Measurements from ENCODE around the gene CKAP5. TPM values are rescaled to one million over a fixed set of nuclear protein-coding genes. Genes with fewer than 3 reads are reported as not detected.

CKAP5 gene
- total RNA-seq, 1 experiment from 2014 or later = 190 TPM

DNA sequence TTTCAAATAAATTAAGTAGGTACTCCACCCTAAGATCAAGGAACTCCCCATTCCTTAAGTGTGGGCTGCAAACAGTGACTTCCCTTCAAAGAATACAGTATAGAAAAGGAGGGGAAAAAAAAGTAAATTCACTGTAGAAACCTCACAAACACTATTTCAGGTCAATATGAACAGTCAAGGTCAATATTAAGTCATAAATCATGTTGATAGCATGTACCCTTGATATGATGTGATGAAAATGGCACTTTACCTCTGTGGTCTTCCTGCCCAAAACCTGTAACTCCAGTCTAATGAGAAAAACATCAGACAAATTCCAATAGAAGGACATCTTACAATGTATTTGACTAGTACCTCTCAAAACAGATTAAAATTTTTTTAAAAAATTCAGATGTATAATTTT lies 8.2 kb downstream of the CKAP5 start:
- H2BK12ac ChIP-seq (ENCODE audit: insufficient read length, low read depth, low read length) = no peak overlapping the region
- no peak overlapping the region for H3K9ac ChIP-seq (ENCODE audit: extremely low read depth, insufficient read length, low read length)
- no peak for DNase-seq
- H3K4ac ChIP-seq (ENCODE audit: low read depth, low read length) = no peak overlapping the region
- no peaks in the 10 kb centered on the region for H3K9me3 ChIP-seq (ENCODE audit: control insufficient read depth, low read depth, low read length)
- no peak overlapping the region for H3K4me2 ChIP-seq (ENCODE audit: insufficient read depth, insufficient read length, low read length)
- no peaks in the 10 kb centered on the region for H3K27me3 Mint-ChIP-seq (ENCODE audit: low read depth)
- H3K4me1 Mint-ChIP-seq = peaks cover 33% of the 10 kb centered on the region in 2 experiments
- no peak overlapping the region for H2BK20ac ChIP-seq (ENCODE audit: low read depth, low read length, poor library complexity, severe bottlenecking)
- H3K23ac ChIP-seq (ENCODE audit: insufficient read length, low read depth, low read length) = no peak overlapping the region
- no peak for TF ChIP-seq CTCF (conservative IDR thresholded peaks at IDR 0.05)
- H2BK120ac ChIP-seq (ENCODE audit: low read depth, low read length, poor library complexity, severe bottlenecking) = no peak overlapping the region
- H3K79me1 ChIP-seq (ENCODE audit: insufficient read depth, low read depth, low read length, poor library complexity, severe bottlenecking) = peaks cover 15% of the 10 kb centered on the region
- H4K5ac ChIP-seq (ENCODE audit: insufficient read length, low read depth, low read length) = no peak overlapping the region
- H3K4me3 Mint-ChIP-seq = no peak overlapping the region
- no peaks in the 10 kb centered on the region for H4K20me1 ChIP-seq (ENCODE audit: control insufficient read depth, insufficient read depth, insufficient read length)
- H2BK15ac ChIP-seq (ENCODE audit: low read depth, low read length) = no peak overlapping the region
- H3K14ac ChIP-seq (ENCODE audit: insufficient read depth, low read length) = no peak overlapping the region
- peaks cover 50% of the 10 kb centered on the region; the same call in 1 of the 2 replicates for H3K79me2 ChIP-seq (ENCODE audit: insufficient read depth, low read length)
- no peak overlapping the region for H2AFZ ChIP-seq (ENCODE audit: low read length)
- H3K27ac Mint-ChIP-seq = no peak overlapping the region
- H4K8ac ChIP-seq (replicated peaks; ENCODE audit: insufficient read length, low read depth, low read length) = no peak overlapping the region
- H3T11ph ChIP-seq (ENCODE audit: low read length) = no peak overlapping the region
- H2AK5ac ChIP-seq (ENCODE audit: insufficient read length, low read length) = no peak overlapping the region
- H3K4me1 ChIP-seq (ENCODE audit: insufficient read depth, low read length) = peaks cover 3% of the 10 kb centered on the region; the same call in 1 of the 2 replicates
- H3K18ac ChIP-seq (ENCODE audit: insufficient read length, low read depth, low read length) = no peak overlapping the region
- peaks cover 0 to 6% (median 3%) of the 10 kb centered on the region in 3 experiments; a peak in 2 of 7 replicates for H3K36me3 Mint-ChIP-seq (ENCODE audit: insufficient read depth in 1 of 3, low read depth in 3 of 3)
- H3K27ac ChIP-seq (ENCODE audit: insufficient read length, low read depth, low read length) = no peak overlapping the region
- H3K9me3 Mint-ChIP-seq = no peaks in the 10 kb centered on the region
- no peak overlapping the region for H3K56ac ChIP-seq (ENCODE audit: insufficient read length, low read depth, low read length)
- H3K23me2 ChIP-seq (ENCODE audit: insufficient read length, low read depth, low read length, poor library complexity, severe bottlenecking) = no peaks in the 10 kb centered on the region
- H3K27me3 ChIP-seq (ENCODE audit: insufficient read depth, low read length) = no peaks in the 10 kb centered on the region
- H4K91ac ChIP-seq (ENCODE audit: insufficient read length, low read depth, low read length) = no peak overlapping the region
- H2BK5ac ChIP-seq (ENCODE audit: insufficient read length, low read length) = no peak overlapping the region
